Measurements from ENCODE around the gene LRRC17. TPM values are rescaled to one million over a fixed set of nuclear protein-coding genes. Genes with fewer than 3 reads are reported as not detected.

Gene LRRC17
- total RNA-seq, 1 donor from 2014 or later: 1.3 TPM

DNA sequence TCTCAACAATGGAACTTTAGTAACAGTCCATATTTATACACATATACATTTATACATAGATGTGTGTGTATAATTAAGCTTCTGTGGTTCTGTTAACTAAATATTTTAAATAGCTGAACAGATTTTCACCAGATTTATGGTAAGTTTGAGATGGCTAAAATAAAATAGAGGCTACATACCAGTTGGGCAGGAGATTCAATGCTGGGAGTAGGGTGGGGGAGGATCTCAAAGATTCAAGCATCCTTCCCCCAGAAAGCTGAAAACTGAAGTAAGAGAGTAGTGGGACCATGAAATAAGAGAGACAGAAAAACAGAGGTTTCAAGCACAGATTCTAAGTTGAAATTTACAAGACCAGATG, 14.0 kb downstream of the LRRC17 start:
- no peak overlapping the region for H3K4me3 Mint-ChIP-seq (ENCODE audit: low read depth)
- DNase-seq (ENCODE audit: low spot score, unreplicated experiment): no peak
- H3K27me3 Mint-ChIP-seq: no peaks in the 10 kb centered on the region
- H3K4me1 Mint-ChIP-seq (ENCODE audit: low read depth): no peaks in the 10 kb centered on the region
- H3K9me3 Mint-ChIP-seq (ENCODE audit: low read depth): no peaks in the 10 kb centered on the region
- H3K27ac Mint-ChIP-seq: no peak overlapping the region
- TF ChIP-seq, protein P1, sequence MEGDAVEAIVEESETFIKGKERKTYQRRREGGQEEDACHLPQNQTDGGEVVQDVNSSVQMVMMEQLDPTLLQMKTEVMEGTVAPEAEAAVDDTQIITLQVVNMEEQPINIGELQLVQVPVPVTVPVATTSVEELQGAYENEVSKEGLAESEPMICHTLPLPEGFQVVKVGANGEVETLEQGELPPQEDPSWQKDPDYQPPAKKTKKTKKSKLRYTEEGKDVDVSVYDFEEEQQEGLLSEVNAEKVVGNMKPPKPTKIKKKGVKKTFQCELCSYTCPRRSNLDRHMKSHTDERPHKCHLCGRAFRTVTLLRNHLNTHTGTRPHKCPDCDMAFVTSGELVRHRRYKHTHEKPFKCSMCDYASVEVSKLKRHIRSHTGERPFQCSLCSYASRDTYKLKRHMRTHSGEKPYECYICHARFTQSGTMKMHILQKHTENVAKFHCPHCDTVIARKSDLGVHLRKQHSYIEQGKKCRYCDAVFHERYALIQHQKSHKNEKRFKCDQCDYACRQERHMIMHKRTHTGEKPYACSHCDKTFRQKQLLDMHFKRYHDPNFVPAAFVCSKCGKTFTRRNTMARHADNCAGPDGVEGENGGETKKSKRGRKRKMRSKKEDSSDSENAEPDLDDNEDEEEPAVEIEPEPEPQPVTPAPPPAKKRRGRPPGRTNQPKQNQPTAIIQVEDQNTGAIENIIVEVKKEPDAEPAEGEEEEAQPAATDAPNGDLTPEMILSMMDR (IDR thresholded peaks at IDR 0.05; ENCODE audit: unreplicated experiment): no peak
- peaks cover 1% of the 10 kb centered on the region for H3K36me3 Mint-ChIP-seq (ENCODE audit: insufficient read depth)

DNA sequence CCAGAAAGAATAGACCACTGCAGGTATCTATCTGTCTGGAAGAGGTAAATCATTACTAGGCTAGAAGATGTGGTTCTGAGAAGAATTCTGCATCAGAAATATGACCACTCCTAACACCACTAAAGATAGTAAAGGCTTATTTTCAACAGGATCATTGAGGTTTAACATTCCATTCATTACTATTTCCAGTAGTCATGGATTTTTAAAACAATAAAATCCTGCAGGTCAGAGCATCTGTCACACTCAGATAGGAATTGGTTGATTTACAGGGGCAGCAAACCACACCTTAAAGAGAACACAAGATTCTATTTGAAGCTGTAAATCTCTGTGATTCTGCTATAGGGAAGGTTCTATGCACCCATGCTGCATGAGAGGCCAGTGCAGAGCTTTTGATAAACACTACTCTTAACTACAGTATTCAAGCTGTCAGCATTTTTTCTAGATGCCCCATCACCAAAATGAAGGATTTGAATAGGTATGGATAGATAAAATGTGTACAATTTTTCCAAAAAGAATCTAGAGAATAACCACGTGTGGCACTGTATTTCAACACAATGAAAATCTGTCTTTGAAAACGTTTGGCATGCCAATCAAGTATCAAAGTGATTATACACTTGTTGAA, 14.6 kb downstream of the LRRC17 start:
- no peaks in the 10 kb centered on the region for H3K4me1 Mint-ChIP-seq (ENCODE audit: low read depth)
- TF ChIP-seq, protein P1 (IDR thresholded peaks at IDR 0.05; ENCODE audit: unreplicated experiment): no peak
- H3K27me3 Mint-ChIP-seq: no peaks in the 10 kb centered on the region
- no peak for DNase-seq (ENCODE audit: low spot score, unreplicated experiment)
- H3K36me3 Mint-ChIP-seq (ENCODE audit: insufficient read depth): peaks cover 1% of the 10 kb centered on the region
- H3K9me3 Mint-ChIP-seq (ENCODE audit: low read depth): no peaks in the 10 kb centered on the region
- no peak overlapping the region for H3K27ac Mint-ChIP-seq
- no peak overlapping the region for H3K4me3 Mint-ChIP-seq (ENCODE audit: low read depth)

DNA sequence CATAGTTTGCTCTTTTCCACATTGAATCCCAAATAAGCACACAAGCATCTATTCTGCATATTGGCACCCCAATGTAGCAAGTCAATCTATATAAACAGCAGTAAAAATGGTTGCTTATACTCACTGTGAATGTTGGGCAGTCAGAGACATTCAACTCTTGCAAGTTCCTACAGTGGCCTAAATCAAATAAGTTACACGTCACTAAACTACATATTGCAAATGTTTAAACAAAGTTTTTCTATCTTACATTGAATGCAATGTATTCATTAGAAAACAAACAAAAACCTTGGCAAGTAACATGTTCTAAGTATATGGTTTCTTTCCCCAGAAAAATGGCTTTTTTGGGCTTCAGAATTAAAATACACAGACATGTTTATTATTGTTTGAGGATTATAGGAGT, 19.0 kb downstream of the LRRC17 start:
- Mint-ChIP-seq H3K27ac (no peak overlapping the region), H3K4me1 (ENCODE audit: low read depth) (peaks cover 15% of the 10 kb centered on the region), H3K27me3 (peaks cover 16% of the 10 kb centered on the region), H3K9me3 (ENCODE audit: low read depth) (no peaks in the 10 kb centered on the region), H3K4me3 (ENCODE audit: low read depth) (no peak overlapping the region), H3K36me3 (ENCODE audit: insufficient read depth) (peaks cover 1% of the 10 kb centered on the region)
- TF ChIP-seq, protein P1 (IDR thresholded peaks at IDR 0.05; ENCODE audit: unreplicated experiment): no peak
- DNase-seq (ENCODE audit: low spot score, unreplicated experiment): no peak

DNA sequence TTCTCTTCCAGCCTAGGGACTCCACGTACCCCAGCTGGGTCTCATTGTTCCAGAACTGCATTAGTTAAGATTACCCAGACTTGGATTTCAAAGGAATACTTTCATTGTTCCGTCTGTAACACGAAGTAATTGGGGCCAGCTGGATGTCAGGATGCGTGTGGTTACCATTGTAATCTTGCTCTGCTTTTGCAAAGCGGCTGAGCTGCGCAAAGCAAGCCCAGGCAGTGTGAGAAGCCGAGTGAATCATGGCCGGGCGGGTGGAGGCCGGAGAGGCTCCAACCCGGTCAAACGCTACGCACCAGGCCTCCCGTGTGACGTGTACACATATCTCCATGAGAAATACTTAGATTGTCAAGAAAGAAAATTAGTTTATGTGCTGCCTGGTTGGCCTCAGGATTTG, 21.0 kb downstream of the LRRC17 start:
- H3K27ac Mint-ChIP-seq: no peak overlapping the region
- no peak for DNase-seq (ENCODE audit: low spot score, unreplicated experiment)
- no peaks in the 10 kb centered on the region for H3K9me3 Mint-ChIP-seq (ENCODE audit: low read depth)
- no peak overlapping the region for H3K4me3 Mint-ChIP-seq (ENCODE audit: low read depth)
- H3K36me3 Mint-ChIP-seq (ENCODE audit: insufficient read depth): peaks cover 1% of the 10 kb centered on the region
- peaks cover 16% of the 10 kb centered on the region for H3K27me3 Mint-ChIP-seq
- TF ChIP-seq, protein P1 (IDR thresholded peaks at IDR 0.05; ENCODE audit: unreplicated experiment): no peak
- peaks cover 15% of the 10 kb centered on the region for H3K4me1 Mint-ChIP-seq (ENCODE audit: low read depth)

DNA sequence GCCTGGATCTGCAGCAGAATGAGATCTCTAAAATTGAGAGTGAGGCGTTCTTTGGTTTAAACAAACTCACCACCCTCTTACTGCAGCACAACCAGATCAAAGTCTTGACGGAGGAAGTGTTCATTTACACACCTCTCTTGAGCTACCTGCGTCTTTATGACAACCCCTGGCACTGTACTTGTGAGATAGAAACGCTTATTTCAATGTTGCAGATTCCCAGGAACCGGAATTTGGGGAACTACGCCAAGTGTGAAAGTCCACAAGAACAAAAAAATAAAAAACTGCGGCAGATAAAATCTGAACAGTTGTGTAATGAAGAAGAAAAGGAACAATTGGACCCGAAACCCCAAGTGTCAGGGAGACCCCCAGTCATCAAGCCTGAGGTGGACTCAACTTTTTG, 21.4 kb downstream of the LRRC17 start:
- H3K9me3 Mint-ChIP-seq (ENCODE audit: low read depth): no peaks in the 10 kb centered on the region
- peaks cover 16% of the 10 kb centered on the region for H3K27me3 Mint-ChIP-seq
- TF ChIP-seq, protein P1 (IDR thresholded peaks at IDR 0.05; ENCODE audit: unreplicated experiment): no peak
- no peak overlapping the region for H3K4me3 Mint-ChIP-seq (ENCODE audit: low read depth)
- H3K36me3 Mint-ChIP-seq (ENCODE audit: insufficient read depth): peaks cover 1% of the 10 kb centered on the region
- peaks cover 15% of the 10 kb centered on the region for H3K4me1 Mint-ChIP-seq (ENCODE audit: low read depth)
- H3K27ac Mint-ChIP-seq: no peak overlapping the region
- DNase-seq (ENCODE audit: low spot score, unreplicated experiment): no peak
